ENCODE data around the gene SETD3.

DNA sequence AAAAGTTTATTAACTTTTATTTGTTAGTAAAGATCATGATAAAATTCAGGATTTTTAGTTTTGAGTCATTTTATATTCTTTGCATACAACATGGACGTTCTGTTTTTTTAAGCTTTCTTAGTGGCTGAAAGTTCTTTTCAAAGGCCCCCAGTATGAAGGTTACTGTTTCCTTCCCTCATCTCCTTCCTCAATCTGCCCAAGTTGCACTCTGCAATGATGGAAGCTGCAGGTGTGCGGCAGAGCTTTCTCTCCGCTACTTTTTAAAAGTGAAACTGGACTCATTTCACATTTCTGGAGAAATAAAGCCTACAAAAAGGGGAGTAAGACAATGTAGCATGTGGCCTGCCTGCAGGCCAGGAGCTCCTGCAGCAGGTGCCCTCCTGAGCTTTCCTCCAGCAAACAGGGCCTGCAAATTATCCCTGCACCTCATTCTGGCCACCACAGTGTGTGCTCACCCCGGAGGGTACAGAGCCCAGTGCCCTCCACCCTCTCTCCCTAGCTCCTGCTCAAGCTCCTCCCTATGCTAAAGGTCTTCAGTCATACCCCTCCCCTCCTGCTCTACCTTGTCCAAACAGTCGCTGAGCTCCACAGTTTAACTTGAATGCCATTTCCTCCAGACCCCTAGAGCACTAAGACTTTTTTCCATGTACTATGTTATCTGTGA, 78.9 kb downstream of the SETD3 start:
- no peak for TF ChIP-seq CTCF (IDR thresholded peaks at IDR 0.05; ENCODE audit: low read length)
- TF ChIP-seq EZH2 (IDR thresholded peaks at IDR 0.05; ENCODE audit: borderline replicate concordance, low read length): no peak

Measured in OCI-LY1 (cell line).